Coronary artery (tissue), 2 donors: ENCODE results near the gene ZDHHC17.
"Not testable (repeated sequence)": the region's sequence is repeated elsewhere in the genome, so short reads cannot be mapped to it uniquely, and the experiment has no call there.

Experiments used
- DNase-seq: peaks from one replicate; pipeline ENCODE4 v3.0.0-alpha.2; 2017; ENCODE audit warnings: low spot score
- H3K27ac ChIP-seq, 2 donors: fragments of 200-600 bp; sonication (generic); one replicate each; pipeline ENCODE4 v1.5.1; 2016 to 2019
- H3K4me3 ChIP-seq: fragments of 200-600 bp; sonication (generic); 2 replicates; pipeline ENCODE4 v1.5.1; 2016; ENCODE audit warnings: mild to moderate bottlenecking, moderate library complexity
- CTCF ChIP-seq: fragments of 200-600 bp; sonication (generic); IDR thresholded peaks from one replicate; pipeline ENCODE4 v1.5.1; 2019; ENCODE audit warnings: antibody characterized with exemption

ZDHHC17 gene

DNA sequence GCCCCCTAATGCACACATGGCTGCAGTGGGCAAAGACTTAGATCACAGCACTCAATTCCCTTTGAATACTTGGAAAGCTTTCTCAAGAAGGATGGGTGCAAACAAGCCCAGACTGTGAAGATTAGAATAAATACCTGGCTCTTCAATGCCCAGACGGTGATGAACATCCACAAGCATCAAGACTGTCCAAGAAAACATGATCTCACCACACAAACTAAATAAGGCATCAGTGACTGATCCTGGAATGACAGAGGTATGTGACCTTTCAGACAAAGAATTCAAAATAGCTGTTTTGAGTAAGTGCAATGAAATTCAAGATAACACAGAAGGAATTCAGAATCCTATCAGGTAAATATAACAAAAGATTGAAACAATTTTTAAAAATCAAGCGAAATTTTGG is 43.8 kb upstream of the ZDHHC17 start:
- Histone ChIP-seq H3K27ac (no peak overlapping the region), H3K4me3 (no peak overlapping the region)
- no peak for DNase-seq
- TF ChIP-seq CTCF, result no peak

DNA sequence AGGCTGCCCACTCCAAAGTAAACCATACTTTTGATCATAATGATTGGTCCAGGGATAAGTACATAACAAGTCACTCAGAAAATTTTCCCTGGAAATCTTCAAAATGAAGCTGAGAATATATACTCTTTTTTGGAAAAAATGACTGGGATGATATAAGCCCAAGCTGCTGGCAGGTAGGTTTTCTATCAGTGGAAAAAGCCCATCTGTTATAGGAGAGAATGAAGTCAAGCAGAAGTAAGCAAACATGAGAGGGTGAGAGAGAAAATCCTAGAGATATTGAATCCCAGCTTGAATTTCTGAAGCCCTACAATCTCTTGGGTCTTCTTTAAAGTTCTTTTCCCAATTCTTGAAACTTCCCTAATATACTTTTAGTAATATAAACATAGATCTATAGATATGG is 37.3 kb upstream of the ZDHHC17 start:
- DNase-seq, result no peak
- Histone ChIP-seq H3K4me3 (no peak overlapping the region), H3K27ac (no peak overlapping the region)
- TF ChIP-seq CTCF, result no peak

DNA sequence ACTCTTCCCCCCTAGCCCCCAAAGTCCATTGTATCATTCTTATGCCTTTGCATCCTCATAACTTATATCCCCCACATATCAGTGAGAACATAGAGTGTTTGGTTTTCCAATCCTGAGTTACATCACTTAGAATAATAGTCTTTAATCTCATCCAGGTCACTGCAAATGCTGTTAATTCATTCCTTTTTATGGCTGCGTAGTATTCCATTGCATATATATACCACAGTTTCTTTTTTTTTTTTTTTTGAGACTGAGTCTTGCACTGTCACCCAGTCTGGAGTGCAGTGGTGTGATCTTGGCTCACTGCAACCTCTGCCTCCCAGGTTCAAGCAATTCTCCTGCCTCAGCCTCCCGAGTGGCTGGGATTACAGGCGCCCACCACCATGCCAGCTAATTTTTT is 31.7 kb upstream of the ZDHHC17 start:
- not testable (repeated sequence) for H3K4me3 ChIP-seq, H3K27ac ChIP-seq, DNase-seq

DNA sequence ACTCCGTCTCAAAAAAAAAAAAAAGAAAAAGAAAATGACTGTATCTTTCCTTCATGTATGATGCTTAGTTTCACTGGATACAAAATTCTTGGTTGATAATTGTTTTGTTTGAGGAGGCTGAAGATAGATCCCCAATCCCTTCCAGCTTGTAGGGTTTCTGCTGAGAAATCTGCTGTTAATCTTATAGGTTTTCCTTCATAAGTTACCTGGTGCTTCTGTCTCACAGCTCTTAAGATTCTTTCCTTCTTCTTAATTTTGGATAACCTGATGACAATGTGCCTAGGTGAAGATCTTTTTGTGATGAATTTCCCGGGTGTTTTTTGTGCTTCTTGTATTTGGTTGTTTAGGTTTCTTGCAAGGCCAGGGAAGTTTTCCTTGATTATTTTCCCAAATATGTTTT is 26.2 kb upstream of the ZDHHC17 start:
- H3K4me3 ChIP-seq, H3K27ac ChIP-seq, DNase-seq: not testable (repeated sequence)

DNA sequence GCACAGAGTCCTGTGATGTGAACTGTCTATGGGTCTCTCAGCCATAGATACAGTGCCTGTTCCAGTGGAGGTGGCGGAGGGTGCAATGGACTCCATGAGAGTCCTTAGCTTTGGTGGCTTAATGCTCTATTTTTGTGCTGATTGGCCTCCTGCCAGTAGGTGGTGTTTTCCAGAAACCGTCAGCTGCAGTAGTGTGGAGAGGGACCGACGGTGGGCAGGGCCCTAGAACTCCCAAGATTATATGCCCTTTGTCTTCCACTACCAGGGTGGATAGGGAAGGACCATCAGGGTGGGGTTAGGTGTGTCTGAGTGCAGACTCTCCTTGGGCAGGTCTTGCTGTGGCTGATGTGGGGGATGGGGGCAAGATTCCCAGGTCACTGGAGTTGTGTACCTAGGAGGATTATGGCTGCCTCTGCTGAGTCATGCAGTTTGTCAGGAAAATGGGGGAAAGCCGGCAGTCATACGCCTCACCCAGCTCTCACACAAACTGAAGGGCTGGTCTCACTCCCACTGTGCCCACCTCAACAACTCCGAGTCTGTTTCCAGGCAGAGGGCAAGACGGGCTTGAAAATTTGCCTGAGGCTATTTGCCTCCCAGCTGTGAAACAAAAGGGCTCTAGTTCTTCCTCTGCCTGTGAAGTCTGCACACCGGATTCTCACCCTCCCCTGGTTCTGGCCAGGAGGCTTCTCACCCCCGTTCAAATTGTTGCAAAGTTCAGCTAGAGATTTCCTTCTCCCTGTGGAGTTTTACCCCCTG is 24.9 kb upstream of the ZDHHC17 start:
- no peak overlapping the region for H3K27ac ChIP-seq
- H3K4me3 ChIP-seq, result no peak overlapping the region
- no peak for DNase-seq
- no peak for TF ChIP-seq CTCF

GRCh38 chr12:76739896-76740295 is 24.0 kb upstream of the ZDHHC17 start:
- no peak for TF ChIP-seq CTCF
- Histone ChIP-seq H3K27ac (no peak overlapping the region), H3K4me3 (no peak overlapping the region)
- DNase-seq, result no peak

DNA sequence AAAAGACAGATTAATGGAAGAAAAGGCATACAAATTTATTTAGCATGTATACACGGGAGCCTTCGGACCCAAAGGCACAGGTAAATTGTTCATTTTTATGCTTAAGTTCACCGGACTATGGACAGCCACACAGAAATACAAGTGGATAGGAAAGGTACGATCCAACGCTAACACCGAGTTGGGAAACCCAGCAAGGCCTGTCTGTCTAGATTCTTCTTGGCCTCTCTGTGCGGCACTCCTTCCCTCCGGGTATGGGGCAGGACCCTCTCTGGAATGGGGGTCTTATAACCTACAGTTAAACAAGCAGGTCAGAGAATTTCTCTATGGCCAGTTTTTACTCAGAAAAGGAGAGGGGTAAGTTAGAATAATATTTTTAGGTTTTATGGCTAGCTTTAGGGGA is 23.4 kb upstream of the ZDHHC17 start:
- no peak for DNase-seq
- H3K27ac ChIP-seq, result no peak overlapping the region
- H3K4me3 ChIP-seq, result no peak overlapping the region
- no peak for TF ChIP-seq CTCF

- no peak overlapping the region for H3K4me3 ChIP-seq
- DNase-seq, result no peak
- H3K27ac ChIP-seq, result no peak overlapping the region
- no peak for TF ChIP-seq CTCF
Observed at GRCh38 chr12:76745343-76745742, 18.6 kb upstream of the ZDHHC17 start.
